Measurements from ENCODE around the gene SORCS3.
"Not testable (repeated sequence)": the region's sequence is repeated elsewhere in the genome, so short reads cannot be mapped to it uniquely, and the experiment has no call there.

SORCS3 gene

GRCh38 chr10:104690959-104691358 is 49.9 kb downstream of the SORCS3 start:
- DNase-seq (ENCODE audit: low read depth): no peak

GRCh38 chr10:104694074-104694473 is 53.0 kb downstream of the SORCS3 start:
- no peak for DNase-seq (ENCODE audit: low read depth)

- not testable (repeated sequence) for DNase-seq (ENCODE audit: low read depth)
Observed at GRCh38 chr10:104703262-104703661, 62.2 kb downstream of the SORCS3 start.

GRCh38 chr10:104706886-104707285 is 65.8 kb downstream of the SORCS3 start:
- no peak for DNase-seq (ENCODE audit: low read depth)

GRCh38 chr10:104707602-104708459 is 66.7 kb downstream of the SORCS3 start:
- DNase-seq (ENCODE audit: low read depth): no peak

GRCh38 chr10:104711302-104711721 is 70.2 kb downstream of the SORCS3 start:
- DNase-seq (ENCODE audit: low read depth): no peak

- DNase-seq (ENCODE audit: low read depth): not testable (repeated sequence)
Observed at GRCh38 chr10:104730593-104730992, 89.5 kb downstream of the SORCS3 start.

GRCh38 chr10:104731192-104731591 is 90.1 kb downstream of the SORCS3 start:
- DNase-seq (ENCODE audit: low read depth): no peak

GRCh38 chr10:104732222-104732621 is 91.1 kb downstream of the SORCS3 start:
- DNase-seq (ENCODE audit: low read depth): no peak

GRCh38 chr10:104734433-104734832 is 93.3 kb downstream of the SORCS3 start:
- no peak for DNase-seq (ENCODE audit: low read depth)

GRCh38 chr10:104735036-104735756 is 94.1 kb downstream of the SORCS3 start:
- DNase-seq (ENCODE audit: low read depth): no peak

- DNase-seq (ENCODE audit: low read depth): no peak
Observed at GRCh38 chr10:104735757-104736391, 94.8 kb downstream of the SORCS3 start.

GRCh38 chr10:104741127-104741526 is 100.0 kb downstream of the SORCS3 start:
- no peak for DNase-seq (ENCODE audit: low read depth)

GRCh38 chr10:104744052-104744451 is 103.0 kb downstream of the SORCS3 start:
- DNase-seq (ENCODE audit: low read depth): no peak

- no peak for DNase-seq (ENCODE audit: low read depth)
Observed at GRCh38 chr10:104750291-104750690, 109.2 kb downstream of the SORCS3 start.

GRCh38 chr10:104762793-104763192 is 121.7 kb downstream of the SORCS3 start:
- no peak for DNase-seq (ENCODE audit: low read depth)

- no peak for DNase-seq (ENCODE audit: low read depth)
Observed at GRCh38 chr10:104766341-104766740, 125.3 kb downstream of the SORCS3 start.

GRCh38 chr10:104767282-104767681 is 126.2 kb downstream of the SORCS3 start:
- no peak for DNase-seq (ENCODE audit: low read depth)

GRCh38 chr10:104767745-104768144 is 126.7 kb downstream of the SORCS3 start:
- no peak for DNase-seq (ENCODE audit: low read depth)

GRCh38 chr10:104773105-104773504 is 132.0 kb downstream of the SORCS3 start:
- no peak for DNase-seq (ENCODE audit: low read depth)

GRCh38 chr10:104774234-104774633 is 133.1 kb downstream of the SORCS3 start:
- DNase-seq (ENCODE audit: low read depth): no peak

GRCh38 chr10:104777086-104777799 is 136.2 kb downstream of the SORCS3 start:
- DNase-seq (ENCODE audit: low read depth): no peak

Data from stimulated activated CD8-positive, alpha-beta memory T cell treated with anti-CD3 and anti-CD28 coated beads, Interleukin-12 subunit alpha, Interleukin-12 subunit beta, amount 100 ng/mL, for 4 hours (primary cell).